Activated CD8-positive, alpha-beta T cell treated with anti-CD3 and anti-CD28 coated beads for 36 hours (primary cell): ENCODE data around the gene BACE2. TPM values are rescaled to one million over a fixed set of nuclear protein-coding genes. Genes with fewer than 3 reads are reported as not detected.

Source experiments
- ATAC-seq: fragments of 200-7000 bp; cut with Tn5 transposase; one replicate; pipeline ENCODE4 v1.10.0; 2021; ENCODE audit warnings: mild to moderate bottlenecking, moderate library complexity
- CTCF ChIA-PET: fragments of 350-600 bp; sonication (Branson Sonifier 250); formaldehyde crosslinking; loops from one replicate; lab custom pipeline; 2021; ENCODE audit warnings: antibody characterized with exemption; lab: Charles Lee
- POLR2A ChIA-PET: fragments of 350-600 bp; sonication (Branson Sonifier 250); formaldehyde crosslinking; loops from one replicate; lab custom pipeline; 2021; ENCODE audit warnings: antibody characterized with exemption; lab: Charles Lee
- DNase-seq: peaks from one replicate; pipeline ENCODE4 v3.0.0-alpha.2; 2020
- H3K27ac Mint-ChIP-seq: one replicate; pipeline ENCODE4 v1.8.0; 2021; ENCODE audit warnings: mild to moderate bottlenecking, mixed read lengths
- H3K27me3 Mint-ChIP-seq: one replicate; pipeline ENCODE4 v1.8.0; 2021; ENCODE audit warnings: mixed read lengths
- H3K36me3 Mint-ChIP-seq: one replicate; pipeline ENCODE4 v1.8.0; 2021; ENCODE audit warnings: low read depth, mixed read lengths
- H3K4me1 Mint-ChIP-seq: one replicate; pipeline ENCODE4 v1.8.0; 2021; ENCODE audit warnings: low read depth, mixed read lengths
- H3K4me3 Mint-ChIP-seq: one replicate; pipeline ENCODE4 v1.8.0; 2021; ENCODE audit warnings: mild to moderate bottlenecking, moderate library complexity, mixed read lengths
- H3K9me3 Mint-ChIP-seq: one replicate; pipeline ENCODE4 v1.8.0; 2021; ENCODE audit warnings: mixed read lengths
- CTCF ChIP-seq: fragments of 200-600 bp; IDR thresholded peaks from one replicate; pipeline ENCODE4 v1.8.0; 2022; ENCODE audit warnings: antibody characterized with exemption, mild to moderate bottlenecking
- intact Hi-C: fragments of 100-400 bp; cut with micrococcal nuclease; formaldehyde crosslinking; loops from one replicate; pipeline ENCODE4 v1.10.0; 2022
- total RNA-seq, 2 experiments: library from RNA; stranded (reverse); gene quantifications; one replicate each; pipeline ENCODE4 v1.2.3, GENCODE V29; 2021

Gene BACE2
- total RNA-seq, 2 experiments from 2014 or later: 1.1 to 2.0 TPM

GRCh38 chr21:41170859-41171609, 3.1 kb downstream of the BACE2 start:
- CTCF ChIA-PET: interaction anchor here (1.3 kb wide), 1 partner anchor 112 kb away, joined by 3 read pairs; no protein-coding TSS in a partner anchor
- intact Hi-C loops: no loop called here
- POLR2A ChIA-PET: interaction anchor here (1.0 kb wide), 1 partner anchor 12 kb away, joined by 3 read pairs; no protein-coding TSS in a partner anchor
- H3K27me3 Mint-ChIP-seq: peaks cover 31% of the 10 kb centered on the region
- no peak for ATAC-seq
- no peak overlapping the region for H3K4me3 Mint-ChIP-seq
- no peaks in the 10 kb centered on the region for H3K36me3 Mint-ChIP-seq
- peaks cover 7% of the 10 kb centered on the region for H3K4me1 Mint-ChIP-seq
- no peaks in the 10 kb centered on the region for H3K9me3 Mint-ChIP-seq
- no peak overlapping the region for H3K27ac Mint-ChIP-seq
- no peak for DNase-seq
- TF ChIP-seq CTCF: no peak

- intact Hi-C loops: no loop called here
- H3K27me3 Mint-ChIP-seq: peaks cover 16% of the 10 kb centered on the region
- TF ChIP-seq CTCF: no peak
- no peaks in the 10 kb centered on the region for H3K9me3 Mint-ChIP-seq
- POLR2A ChIA-PET: no interaction called here
- no peak overlapping the region for H3K4me3 Mint-ChIP-seq
- no peak for ATAC-seq
- H3K36me3 Mint-ChIP-seq: no peaks in the 10 kb centered on the region
- no peak for DNase-seq
- no peaks in the 10 kb centered on the region for H3K4me1 Mint-ChIP-seq
- CTCF ChIA-PET: no interaction called here
- no peak overlapping the region for H3K27ac Mint-ChIP-seq
These were observed 7.1 kb downstream of the BACE2 start for GRCh38 chr21:41175080-41175479.

GRCh38 chr21:41176846-41177245, 8.9 kb downstream of the BACE2 start:
- no peaks in the 10 kb centered on the region for H3K4me1 Mint-ChIP-seq
- ATAC-seq: no peak
- no peaks in the 10 kb centered on the region for H3K36me3 Mint-ChIP-seq
- no peak overlapping the region for H3K4me3 Mint-ChIP-seq
- H3K27me3 Mint-ChIP-seq: peaks cover 10% of the 10 kb centered on the region
- intact Hi-C loops: no loop called here
- no peak for TF ChIP-seq CTCF
- ChIA-PET CTCF (no interaction called here), POLR2A (no interaction called here)
- no peaks in the 10 kb centered on the region for H3K9me3 Mint-ChIP-seq
- no peak overlapping the region for H3K27ac Mint-ChIP-seq
- DNase-seq: no peak

- intact Hi-C loops: no loop called here
- H3K36me3 Mint-ChIP-seq: no peaks in the 10 kb centered on the region
- H3K4me3 Mint-ChIP-seq: no peak overlapping the region
- ATAC-seq: no peak
- no peak for DNase-seq
- TF ChIP-seq CTCF: no peak
- no peak overlapping the region for H3K27ac Mint-ChIP-seq
- H3K27me3 Mint-ChIP-seq: peaks cover 5% of the 10 kb centered on the region
- H3K4me1 Mint-ChIP-seq: no peaks in the 10 kb centered on the region
- POLR2A ChIA-PET: no interaction called here
- CTCF ChIA-PET: no interaction called here
- no peaks in the 10 kb centered on the region for H3K9me3 Mint-ChIP-seq
These were observed 12.8 kb downstream of the BACE2 start for GRCh38 chr21:41180752-41181151.

GRCh38 chr21:41182547-41182946, 14.6 kb downstream of the BACE2 start:
- intact Hi-C loops: no loop called here
- CTCF ChIA-PET: interaction anchor here (1.2 kb wide), 1 partner anchor 60 kb away, joined by 3 read pairs; no protein-coding TSS in a partner anchor
- POLR2A ChIA-PET: no interaction called here

More at GRCh38 chr21:41182547-41182946, 14.6 kb downstream of the BACE2 start:
- Mint-ChIP-seq H3K36me3 (no peaks in the 10 kb centered on the region), H3K9me3 (no peaks in the 10 kb centered on the region), H3K4me3 (no peak overlapping the region), H3K27me3 (peaks cover 6% of the 10 kb centered on the region), H3K27ac (no peak overlapping the region), H3K4me1 (no peaks in the 10 kb centered on the region)
- no peak for TF ChIP-seq CTCF
- ATAC-seq (no peak), DNase-seq (no peak)
